ENCODE results near the gene DKK1.

DKK1 gene, protein sequence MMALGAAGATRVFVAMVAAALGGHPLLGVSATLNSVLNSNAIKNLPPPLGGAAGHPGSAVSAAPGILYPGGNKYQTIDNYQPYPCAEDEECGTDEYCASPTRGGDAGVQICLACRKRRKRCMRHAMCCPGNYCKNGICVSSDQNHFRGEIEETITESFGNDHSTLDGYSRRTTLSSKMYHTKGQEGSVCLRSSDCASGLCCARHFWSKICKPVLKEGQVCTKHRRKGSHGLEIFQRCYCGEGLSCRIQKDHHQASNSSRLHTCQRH

DNA sequence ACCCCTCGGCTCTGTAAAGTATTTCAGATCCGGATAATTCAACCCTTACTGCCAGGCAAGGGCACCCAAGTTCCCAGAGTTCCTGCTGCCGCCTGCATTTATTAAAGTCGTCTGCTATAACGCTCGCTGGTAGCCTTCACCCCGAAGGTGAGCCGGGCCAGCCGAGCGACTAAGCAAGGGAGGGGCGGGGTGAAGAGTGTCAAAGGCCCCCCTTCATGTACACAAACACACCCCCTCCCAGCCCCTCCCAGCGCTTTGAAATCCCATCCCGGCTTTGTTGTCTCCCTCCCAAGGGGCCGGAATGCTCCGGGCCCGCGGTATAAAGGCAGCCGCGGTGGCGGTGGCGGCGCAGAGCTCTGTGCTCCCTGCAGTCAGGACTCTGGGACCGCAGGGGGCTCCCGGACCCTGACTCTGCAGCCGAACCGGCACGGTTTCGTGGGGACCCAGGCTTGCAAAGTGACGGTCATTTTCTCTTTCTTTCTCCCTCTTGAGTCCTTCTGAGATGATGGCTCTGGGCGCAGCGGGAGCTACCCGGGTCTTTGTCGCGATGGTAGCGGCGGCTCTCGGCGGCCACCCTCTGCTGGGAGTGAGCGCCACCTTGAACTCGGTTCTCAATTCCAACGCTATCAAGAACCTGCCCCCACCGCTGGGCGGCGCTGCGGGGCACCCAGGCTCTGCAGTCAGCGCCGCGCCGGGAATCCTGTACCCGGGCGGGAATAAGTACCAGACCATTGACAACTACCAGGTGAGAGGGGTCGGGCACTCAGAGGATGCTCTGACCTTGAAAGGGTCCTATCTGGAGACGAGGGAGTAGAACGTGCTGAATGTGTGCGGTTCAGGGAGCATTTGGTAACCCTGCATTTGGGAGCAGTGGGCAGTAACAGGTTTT, at the start of gene DKK1:
Gene DKK1 (plus strand): TSS at position 349 of the 889 bp plus-strand sequence. CDS start 154 bp downstream, at position 503.
- peak; percentile 10 for DNase-seq

DNA sequence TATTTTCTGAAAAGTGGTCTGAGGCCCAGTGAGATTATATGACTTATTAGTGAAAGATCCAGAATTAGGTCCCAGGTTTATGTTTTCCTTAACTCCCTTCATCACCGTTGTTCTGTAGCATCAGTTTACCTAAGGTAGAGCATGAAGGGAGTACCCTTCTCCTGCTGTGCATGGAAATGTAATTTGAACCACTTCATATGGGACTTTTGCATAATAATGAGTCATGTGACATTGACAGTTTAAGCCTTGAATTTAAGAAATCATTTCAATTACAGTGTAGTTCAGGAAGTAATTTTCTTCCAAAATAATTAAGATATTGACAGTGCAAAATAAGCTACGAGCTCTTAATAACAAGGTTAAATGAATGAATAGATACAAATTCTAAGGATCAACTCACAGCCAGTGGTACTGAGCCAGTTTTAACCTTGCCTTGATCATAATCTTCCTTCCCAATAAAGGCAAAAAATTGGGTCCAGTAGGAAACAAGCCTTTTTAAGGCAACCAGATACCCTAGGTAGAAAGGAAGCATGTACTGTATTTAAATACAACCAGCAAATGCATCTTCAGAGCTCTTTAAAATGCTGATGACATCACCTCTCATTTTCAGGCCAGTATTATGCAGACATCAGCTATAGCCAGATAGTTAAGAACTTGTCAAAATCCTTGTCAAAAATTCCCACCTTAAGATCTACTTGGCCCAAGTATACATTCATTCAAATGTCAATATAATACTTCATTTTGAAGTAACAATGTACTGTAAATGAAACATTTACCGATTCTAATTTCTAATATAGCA, 48.8 kb upstream of the DKK1 start:
- DNase-seq: no peak

DNA sequence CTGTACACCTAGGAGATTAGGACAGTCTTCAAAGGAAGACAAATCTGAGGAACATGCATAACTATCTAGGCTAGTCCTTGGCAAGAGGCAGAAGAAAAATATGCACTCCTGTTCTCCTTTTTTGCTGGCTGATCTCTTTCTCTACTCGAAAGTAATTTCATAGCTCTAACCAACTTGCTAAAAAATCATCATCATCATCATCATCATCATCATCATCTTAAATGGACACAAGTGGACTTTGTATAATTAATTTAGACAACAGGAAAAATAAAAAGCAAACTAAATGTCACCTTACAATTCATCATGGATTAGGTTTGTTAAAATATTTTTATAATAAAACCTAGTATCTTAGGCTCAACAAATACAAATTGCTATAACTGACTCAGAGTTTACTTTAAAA, 47.2 kb upstream of the DKK1 start:
- no peak for DNase-seq

DNA sequence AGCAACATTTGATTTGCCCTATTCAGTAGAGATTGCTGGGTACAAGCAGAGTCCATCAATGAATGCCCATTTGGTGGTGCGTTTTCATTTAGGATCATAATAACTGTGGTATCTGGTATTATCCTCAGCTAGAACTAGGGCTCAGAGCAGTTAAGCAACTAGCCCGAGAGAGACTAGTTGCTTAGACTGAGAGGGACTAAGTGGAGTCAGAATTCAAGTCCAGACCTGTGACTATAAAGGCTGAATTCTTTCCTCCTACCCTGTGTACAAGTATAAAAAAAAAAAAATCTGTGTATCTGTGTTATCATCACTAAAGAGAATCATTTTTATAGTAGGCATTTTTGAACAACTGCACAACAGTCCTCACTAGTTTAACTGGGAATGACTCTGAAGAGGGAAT, 45.3 kb upstream of the DKK1 start:
- DNase-seq: no peak

DNA sequence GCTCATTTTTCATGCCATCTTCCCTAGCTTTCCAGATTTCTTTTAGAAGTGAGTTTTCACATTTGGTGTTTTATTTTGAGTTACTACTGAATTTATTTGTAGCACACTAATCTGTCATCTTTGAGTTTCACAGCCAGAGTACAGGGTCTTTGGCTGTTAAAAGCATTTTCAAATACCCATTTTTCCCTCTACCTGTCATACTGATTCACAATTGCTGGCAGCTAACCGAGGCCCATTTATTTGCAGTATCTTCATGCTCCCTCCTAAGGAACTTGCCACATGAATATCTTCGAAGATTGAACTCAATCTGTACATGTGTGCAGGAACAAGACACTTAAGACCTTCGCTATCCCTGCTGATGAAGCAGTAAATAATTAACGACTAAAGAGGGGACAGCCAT, 44.8 kb upstream of the DKK1 start:
- no peak for DNase-seq

DNA sequence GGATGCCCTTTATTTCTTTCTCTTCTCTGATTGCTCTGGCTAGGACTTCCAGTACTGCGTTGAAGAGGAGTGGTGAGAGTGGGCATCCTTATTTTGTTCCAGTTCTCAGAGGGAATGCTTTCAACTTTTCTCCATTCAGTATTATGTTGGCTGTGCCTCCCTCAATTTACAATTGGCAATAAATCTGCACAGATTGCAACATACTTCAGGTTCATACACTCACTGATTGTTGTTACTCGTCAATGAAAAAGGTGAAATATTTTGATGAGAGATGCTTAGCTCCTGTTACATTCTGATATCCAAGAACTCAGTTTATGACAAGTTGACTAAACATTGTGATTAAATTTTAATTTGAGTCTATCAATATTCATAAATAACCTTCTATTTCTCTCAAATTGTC, 37.9 kb upstream of the DKK1 start:
- no peak for DNase-seq

DNA sequence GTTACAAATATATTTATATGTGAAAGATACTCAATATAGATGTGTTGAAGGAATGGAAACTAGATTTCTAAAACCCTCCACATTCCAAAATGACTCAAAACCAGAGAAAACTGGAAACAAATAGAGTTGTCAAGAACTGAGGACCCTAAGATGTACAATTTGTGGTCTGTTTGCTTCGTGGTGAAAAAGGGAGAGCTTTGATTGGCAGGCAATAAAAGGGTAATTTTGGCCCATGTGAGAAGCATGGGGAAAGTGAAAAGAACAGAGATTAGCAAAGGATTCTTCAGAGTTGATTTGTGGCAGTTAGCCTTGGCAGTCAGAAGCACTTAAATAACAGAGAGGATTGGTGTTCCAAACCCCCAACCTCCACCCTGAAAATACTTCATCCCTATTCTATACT, 37.1 kb upstream of the DKK1 start:
- DNase-seq: no peak

DNA sequence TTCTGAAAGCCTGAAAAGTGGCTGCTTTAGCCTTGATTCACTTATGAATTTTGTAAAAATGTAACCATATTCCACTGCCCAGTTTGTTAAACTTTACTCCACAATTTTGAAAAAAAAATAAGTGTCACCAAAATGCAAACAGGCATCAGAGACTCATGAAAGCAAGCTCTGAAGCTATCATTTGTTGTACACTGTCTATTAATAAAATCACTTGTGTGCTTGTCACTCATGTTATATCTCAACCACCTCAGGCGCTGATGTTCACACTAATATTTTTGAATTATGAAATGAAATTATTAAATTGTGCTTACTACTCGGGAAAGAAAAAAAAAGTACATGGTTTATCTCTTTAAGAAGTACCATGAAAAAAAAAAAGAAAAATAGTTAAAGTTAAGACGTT, 34.5 kb upstream of the DKK1 start:
- no peak for DNase-seq

DNA sequence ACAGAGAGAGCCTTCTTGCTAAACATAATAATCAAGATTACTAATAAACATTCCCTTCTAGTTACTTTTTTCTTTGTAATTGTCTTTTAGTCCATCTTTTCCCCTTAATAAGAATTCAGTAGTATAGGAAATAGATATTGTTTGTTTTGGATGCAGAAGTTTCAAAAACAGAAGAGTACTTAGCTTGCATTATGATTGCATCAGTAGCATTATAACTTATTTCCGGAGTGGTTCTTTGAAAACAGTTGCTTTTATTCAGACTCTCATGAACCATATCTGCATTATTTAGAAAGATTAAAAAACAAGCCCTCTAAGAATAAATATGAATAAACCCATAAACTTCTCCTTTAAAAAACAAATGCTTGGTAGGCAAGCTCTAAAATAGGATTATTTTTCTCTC, 34.0 kb upstream of the DKK1 start:
- DNase-seq: no peak

- DNase-seq: no peak
These were observed 30.9 kb upstream of the DKK1 start for GRCh38 chr10:52283174-52283573.

DNA sequence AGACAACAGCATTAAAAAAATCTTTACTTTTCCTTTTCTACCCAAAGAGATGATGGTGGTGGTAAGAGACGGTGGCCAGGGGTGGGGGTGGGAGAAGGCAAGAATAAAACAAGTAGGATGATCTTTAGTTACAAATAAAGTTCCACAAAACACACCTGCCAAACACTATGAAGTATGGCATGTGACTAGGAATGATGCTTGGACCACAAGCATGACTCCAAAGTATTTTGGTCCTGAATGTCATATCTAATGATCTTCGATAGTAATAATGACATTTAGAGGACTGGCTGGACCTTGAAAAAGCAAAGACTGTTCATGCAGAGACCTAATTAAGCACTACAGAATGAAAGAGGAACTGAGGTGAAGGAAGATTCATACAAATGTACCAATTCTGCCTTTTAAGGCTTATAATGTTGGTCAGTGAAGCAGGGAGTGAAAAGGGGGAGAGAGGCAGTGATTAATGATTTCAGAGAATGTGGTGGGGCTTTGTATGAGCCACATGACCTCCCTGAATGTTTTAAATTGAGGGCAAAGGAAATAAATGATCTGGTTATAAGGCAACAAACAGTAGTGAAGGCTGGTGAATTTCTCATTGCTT, 29.6 kb upstream of the DKK1 start:
- DNase-seq: no peak

DNA sequence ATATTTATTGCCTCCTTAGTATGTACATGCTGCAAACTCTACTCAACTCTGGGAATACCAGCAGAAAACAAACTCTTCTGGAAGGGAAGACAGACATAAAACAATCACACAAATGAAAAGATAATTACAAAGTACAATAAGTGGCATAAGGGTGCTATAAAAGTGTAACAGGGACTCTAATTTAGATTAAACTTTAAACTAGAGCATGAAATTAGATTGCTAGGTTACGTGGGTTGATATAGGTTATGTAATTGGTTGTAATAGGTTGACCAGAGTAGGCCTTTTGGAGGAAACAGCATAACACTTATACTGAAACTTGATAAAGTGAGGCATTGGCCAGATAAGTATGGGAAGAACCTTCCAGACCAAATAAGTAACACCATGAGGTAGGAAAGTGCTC, 26.2 kb upstream of the DKK1 start:
- no peak for DNase-seq

- no peak for DNase-seq
These were observed 16.3 kb upstream of the DKK1 start for GRCh38 chr10:52297747-52298146.

GRCh38 chr10:52300599-52301277, 13.3 kb upstream of the DKK1 start:
- DNase-seq: no peak

GRCh38 chr10:52308251-52309031, 5.6 kb upstream of the DKK1 start:
- peak; percentile 5 for DNase-seq

DNA sequence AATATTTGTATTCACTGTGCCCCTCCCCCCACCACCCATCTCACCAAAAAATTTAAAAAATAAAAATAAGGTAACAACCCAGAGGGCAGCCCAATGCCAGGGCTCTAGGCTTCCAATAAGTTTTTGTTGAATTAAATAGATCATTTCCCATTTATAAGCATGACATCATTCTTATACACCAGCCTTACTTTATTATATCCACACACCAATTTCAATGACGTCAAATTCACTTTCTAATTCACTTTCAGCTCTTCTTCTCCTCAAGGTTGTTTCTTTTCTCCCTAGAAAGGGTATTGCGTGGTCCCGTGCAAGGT, 1.2 kb upstream of the DKK1 start:
- no peak for DNase-seq

DNA sequence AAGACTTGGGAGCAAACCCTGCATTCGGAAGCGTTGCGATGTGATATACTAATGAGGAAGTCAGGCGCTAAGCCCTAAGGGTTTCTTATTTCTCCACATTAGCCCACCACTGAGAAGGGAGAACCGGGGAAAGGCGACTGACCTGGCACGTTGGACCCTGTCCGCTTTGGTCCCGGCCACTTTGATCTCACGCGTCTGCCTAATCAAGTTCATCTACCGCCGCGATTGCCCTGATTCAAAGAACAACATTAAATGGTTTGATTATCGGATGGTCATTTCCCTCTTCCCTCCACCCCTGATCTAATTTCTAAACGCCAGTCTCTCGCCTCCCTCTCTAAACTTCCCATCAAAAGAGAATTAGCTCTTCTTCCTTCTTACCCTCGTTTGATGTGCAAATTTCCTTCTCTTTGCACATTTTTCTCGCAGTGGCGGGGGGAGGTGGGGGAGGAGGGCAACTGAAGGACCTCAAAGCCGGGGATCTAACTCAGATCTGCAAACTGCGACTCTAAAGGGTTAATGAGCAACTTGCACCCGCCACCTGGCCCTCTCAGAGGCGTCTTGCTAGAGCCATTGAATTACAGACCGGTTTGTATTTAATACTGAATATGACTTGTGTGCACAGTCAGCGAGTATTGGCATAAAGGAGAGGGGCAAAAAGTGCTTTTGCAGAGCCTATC, 687 bp upstream of the DKK1 start:
- peak; percentile 1 for DNase-seq

GRCh38 chr10:52314822-52315552, 906 bp downstream of the DKK1 start:
- DNase-seq: no peak

DNA sequence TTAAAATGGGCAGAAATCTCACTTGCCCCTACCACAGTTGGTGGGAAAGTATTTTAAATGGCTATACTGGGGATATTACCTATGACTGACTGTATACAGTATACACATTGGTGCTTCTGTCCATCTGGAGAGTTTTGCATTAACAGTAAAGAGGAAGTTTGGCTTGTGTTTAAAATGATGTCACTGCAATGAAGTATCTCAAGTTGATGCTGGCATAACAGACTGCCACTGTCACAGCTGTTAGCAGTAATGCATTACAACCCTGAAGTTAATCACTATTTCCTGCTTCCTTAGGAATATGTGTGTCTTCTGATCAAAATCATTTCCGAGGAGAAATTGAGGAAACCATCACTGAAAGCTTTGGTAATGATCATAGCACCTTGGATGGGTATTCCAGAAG, 1.9 kb downstream of the DKK1 start:
- DNase-seq: no peak

GRCh38 chr10:52316500-52316899, 2.4 kb downstream of the DKK1 start:
- DNase-seq: no peak

Measured in NCI-H510A (cell line).